GM23338 (cell line): ENCODE measurements around the gene PLEKHA7. TPM values are rescaled to one million over a fixed set of nuclear protein-coding genes. Genes with fewer than 3 reads are reported as not detected.

ENCODE experiments used
- ATAC-seq: fragments of 200-7000 bp; cut with Tn5 transposase; 3 replicates; pipeline ENCODE4 v1.9.1; 2020
- DNase-seq: peaks from one replicate; pipeline ENCODE4 v3.0.0-alpha.2; 2015; ENCODE audit warnings: low spot score
- H2AFZ ChIP-seq: fragments of 200-600 bp; sonication (generic); 2 replicates; pipeline ENCODE4 v1.8.0; 2016; ENCODE audit warnings: antibody characterized with exemption, mild to moderate bottlenecking, moderate library complexity
- H3F3A ChIP-seq: fragments of 200-600 bp; sonication (generic); replicated peaks from 2 replicates; pipeline ENCODE4 v1.8.0; 2017; ENCODE audit warnings: antibody characterized with exemption, mixed run types, low read depth
- H3K27ac ChIP-seq: fragments of 200-600 bp; sonication (generic); 2 replicates; pipeline ENCODE4 v1.6.1; 2016; ENCODE audit warnings: low read depth
- H3K27me3 ChIP-seq: fragments of 200-600 bp; sonication (generic); 2 replicates; pipeline ENCODE4 v1.8.0; 2016; ENCODE audit warnings: mild to moderate bottlenecking, mixed run types, moderate library complexity; ENCODE audit not compliant: insufficient read depth
- H3K36me3 ChIP-seq: fragments of 200-600 bp; sonication (generic); 2 replicates; pipeline ENCODE4 v1.8.0; 2016; ENCODE audit warnings: mild to moderate bottlenecking; ENCODE audit not compliant: insufficient read depth
- H3K4me1 ChIP-seq: fragments of 200-600 bp; sonication (generic); 2 replicates; pipeline ENCODE4 v1.8.0; 2016; ENCODE audit warnings: mild to moderate bottlenecking, moderate library complexity; ENCODE audit not compliant: insufficient read depth
- H3K4me2 ChIP-seq: fragments of 200-600 bp; sonication (generic); 2 replicates; pipeline ENCODE4 v1.7.1; 2017; ENCODE audit warnings: mixed run types
- H3K4me3 ChIP-seq: fragments of 200-600 bp; sonication (generic); 2 replicates; pipeline ENCODE4 v1.6.1; 2016; ENCODE audit warnings: mixed run types
- H3K79me2 ChIP-seq: fragments of 200-600 bp; sonication (generic); replicated peaks from 2 replicates; pipeline ENCODE4 v1.8.0; 2017; ENCODE audit warnings: mild to moderate bottlenecking; ENCODE audit not compliant: insufficient read depth
- H3K9me2 ChIP-seq: fragments of 200-600 bp; sonication (generic); 2 replicates; pipeline ENCODE4 v1.8.0; 2017; ENCODE audit not compliant: insufficient read depth
- H4K20me1 ChIP-seq: fragments of 200-600 bp; sonication (generic); replicated peaks from 2 replicates; pipeline ENCODE4 v1.8.0; 2017; ENCODE audit warnings: mild to moderate bottlenecking; ENCODE audit not compliant: insufficient read depth
- H3K27ac Mint-ChIP-seq: 2 replicates; pipeline ENCODE4 v1.8.0; 2020; ENCODE audit warnings: inconsistent platforms, mild to moderate bottlenecking, moderate library complexity, mixed read lengths
- H3K27me3 Mint-ChIP-seq: 3 replicates; pipeline ENCODE4 v1.8.0; 2022; ENCODE audit warnings: low read depth, mild to moderate bottlenecking, moderate library complexity, mixed read lengths, inconsistent platforms; ENCODE audit not compliant: insufficient read depth, poor library complexity
- H3K36me3 Mint-ChIP-seq: 3 replicates; pipeline ENCODE4 v1.8.0; 2021; ENCODE audit warnings: low read depth, mild to moderate bottlenecking, inconsistent platforms, moderate library complexity, mixed read lengths
- H3K4me1 Mint-ChIP-seq: 3 replicates; pipeline ENCODE4 v1.8.0; 2020; ENCODE audit warnings: mild to moderate bottlenecking, inconsistent platforms, mixed read lengths
- H3K4me3 Mint-ChIP-seq: 3 replicates; pipeline ENCODE4 v1.8.0; 2021; ENCODE audit warnings: moderate library complexity, mild to moderate bottlenecking, inconsistent platforms, mixed read lengths
- H3K9me3 Mint-ChIP-seq: 3 replicates; pipeline ENCODE4 v1.8.0; 2020; ENCODE audit warnings: moderate library complexity, mild to moderate bottlenecking, inconsistent platforms, mixed read lengths
- CTCF ChIP-seq, 2 experiments: fragments of 200-600 bp in 1 of 2; sonication (generic) in 1 of 2; conservative IDR thresholded peaks; 2 replicates each; pipeline versions ENCODE4 v1.5.1 to v1.6.1; 2016 to 2017; ENCODE audit warnings: antibody characterized with exemption in 2 of 2, low read depth in 2 of 2, mild to moderate bottlenecking in 2 of 2, moderate library complexity in 1 of 2
- ETS1 ChIP-seq: IDR thresholded peaks from 2 replicates; pipeline ENCODE4 v1.6.1; 2016; ENCODE audit warnings: antibody characterized with exemption
- EZH2 ChIP-seq: fragments of 200-600 bp; sonication (generic); IDR thresholded peaks from one replicate; pipeline ENCODE4 v1.8.0; 2017; ENCODE audit warnings: antibody characterized with exemption, mild to moderate bottlenecking, low read depth; ENCODE audit not compliant: unreplicated experiment
- EZH2phosphoT487 ChIP-seq: fragments of 200-600 bp; sonication (generic); IDR thresholded peaks from one replicate; pipeline ENCODE4 v1.8.1; 2018; ENCODE audit warnings: antibody characterized with exemption; ENCODE audit not compliant: unreplicated experiment
- JUNB ChIP-seq: IDR thresholded peaks from one replicate; pipeline ENCODE4 v1.6.1; 2016; ENCODE audit warnings: antibody characterized with exemption; ENCODE audit not compliant: unreplicated experiment
- NANOG ChIP-seq: IDR thresholded peaks from 2 replicates; pipeline ENCODE4 v1.6.1; 2016; ENCODE audit warnings: antibody characterized with exemption, borderline replicate concordance
- ZNF331 ChIP-seq: fragments of 250-450 bp; sonication (Bioruptor Pico); IDR thresholded peaks from 2 replicates; pipeline ENCODE4 v1.5.0; 2020; ENCODE audit warnings: low read depth, mild to moderate bottlenecking, moderate library complexity
- ZNF462 ChIP-seq: fragments of 250-450 bp; sonication (Bioruptor Pico); IDR thresholded peaks from 2 replicates; pipeline ENCODE4 v1.5.0; 2020; ENCODE audit warnings: mild to moderate bottlenecking, moderate library complexity
- polyA plus RNA-seq: library from polyadenylated mRNA; unstranded; fragments of >200 nt; fragmentation: Nextera tagmentation; extraction: Ambion mirVana; gene quantifications from 2 replicates; pipeline ENCODE4 v1.2.1, GENCODE V29; 2016
- total RNA-seq: library from RNA; depleted of rRNA; stranded (reverse); fragments of >200 nt; shearing (Covaris generic); gene quantifications from 2 replicates; pipeline ENCODE4 v1.2.3, GENCODE V29; 2014

PLEKHA7 gene
- total and polyA plus RNA-seq, 2 experiments from 2014 or later = 9.7 to 15.8 TPM

- H3K9me2 ChIP-seq = 0 out of 2 replicates have a peak, but pooled peaks cover 6% of the 10 kb centered on the region
- peaks cover 49% of the 10 kb centered on the region for H3K4me1 Mint-ChIP-seq
- H3K27ac Mint-ChIP-seq = no peak overlapping the region
- no peak overlapping the region for H3K4me3 ChIP-seq
- no peaks in the 10 kb centered on the region for H3K27me3 ChIP-seq
- peaks cover 8% of the 10 kb centered on the region for H3K27me3 Mint-ChIP-seq
- DNase-seq (no peak), ATAC-seq (no peak)
- no peaks in the 10 kb centered on the region for H3K36me3 ChIP-seq
- H3F3A ChIP-seq = no peaks in the 10 kb centered on the region
- H3K4me3 Mint-ChIP-seq = no peak overlapping the region
- no peak overlapping the region for H2AFZ ChIP-seq
- H4K20me1 ChIP-seq = peaks cover 7% of the 10 kb centered on the region
- H3K79me2 ChIP-seq = no peaks in the 10 kb centered on the region; the same call in 1 of the 2 replicates
- no peak for TF ChIP-seq NANOG
- TF ChIP-seq EZH2 = no peak
- no peak for TF ChIP-seq ZNF331
- no peak for TF ChIP-seq EZH2phosphoT487
- TF ChIP-seq ZNF462 = no peak
- no peak for TF ChIP-seq ETS1
- no peak for TF ChIP-seq CTCF (conservative IDR thresholded peaks at IDR 0.05; ENCODE audit: low read depth in 2 of 2)
- no peak for TF ChIP-seq JUNB
- H3K27ac ChIP-seq = no peak overlapping the region
- H3K9me3 Mint-ChIP-seq = no peaks in the 10 kb centered on the region
- H3K36me3 Mint-ChIP-seq = no peaks in the 10 kb centered on the region
- no peak overlapping the region for H3K4me2 ChIP-seq
- peaks cover 18% of the 10 kb centered on the region; the same call in 1 of the 2 replicates for H3K4me1 ChIP-seq
Observed at GRCh38 chr11:16880184-16880801, 133.9 kb downstream of the PLEKHA7 start.
